Measurements from ENCODE around the gene NAGPA. TPM values are rescaled to one million over a fixed set of nuclear protein-coding genes. Genes with fewer than 3 reads are reported as not detected.

Gene NAGPA
- total RNA-seq, 2 donors from 2014 or later = 7.1 to 8.4 TPM

DNA sequence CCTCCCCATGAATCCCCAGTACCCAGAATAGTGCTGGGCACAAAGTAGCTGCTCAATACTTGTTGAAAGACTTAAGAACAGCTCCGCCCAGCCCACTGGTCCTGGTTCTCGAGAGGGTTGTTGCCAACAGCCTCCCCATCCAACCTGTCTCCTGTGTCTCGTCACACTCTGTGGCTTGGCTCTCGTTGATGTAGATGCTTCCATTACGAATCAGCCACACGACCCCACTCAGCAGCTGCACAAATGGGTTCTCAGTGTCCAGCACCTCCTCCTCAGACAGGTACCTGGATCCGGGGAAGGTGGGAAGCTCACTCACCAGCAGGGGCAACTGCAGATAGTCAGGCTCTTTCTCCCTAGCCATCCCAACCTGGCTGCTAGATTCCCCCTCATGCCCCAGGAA, 2.1 kb downstream of the NAGPA start:
- Mint-ChIP-seq H3K36me3 (ENCODE audit: insufficient read depth in 2 of 2) (no peaks in the 10 kb centered on the region), H3K27ac (no peak overlapping the region), H3K4me1 (ENCODE audit: low read depth) (peaks cover 24% of the 10 kb centered on the region), H3K9me3 (no peaks in the 10 kb centered on the region), H3K4me3 (no peak overlapping the region), H3K27me3 (ENCODE audit: low read depth) (no peaks in the 10 kb centered on the region)
- ATAC-seq (replicated peaks in 1 of 2) (no peak), DNase-seq (no peak)

DNA sequence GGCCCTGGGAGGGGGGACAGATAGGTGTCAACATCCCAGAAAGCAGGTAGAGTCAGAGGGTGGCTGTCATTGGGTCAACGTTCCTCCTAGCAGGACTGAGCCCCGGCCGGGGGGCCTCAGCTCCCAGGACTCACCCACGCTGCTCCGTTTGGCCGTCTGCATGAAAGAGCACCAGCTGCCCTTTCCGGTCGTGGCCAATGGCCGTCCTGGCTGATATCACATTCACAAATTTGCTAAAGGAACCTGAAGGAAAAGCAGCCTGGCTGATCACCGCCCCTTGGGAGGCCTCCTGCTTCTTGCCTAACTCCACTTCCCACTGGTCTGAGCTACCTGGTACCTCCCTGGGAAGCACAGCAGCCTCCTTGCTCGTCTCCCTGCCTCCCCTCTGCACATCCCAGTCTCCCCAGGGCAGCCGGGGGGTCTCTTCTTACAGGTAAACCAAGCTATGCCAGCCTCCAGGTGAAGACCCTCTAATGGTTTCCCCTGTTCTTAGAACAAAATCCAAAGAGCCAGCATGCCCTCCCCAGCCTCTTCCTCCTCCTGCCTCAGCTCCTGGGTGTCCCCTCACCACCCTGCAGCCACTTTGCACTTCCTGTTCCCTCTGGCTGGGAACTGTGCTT, 3.4 kb downstream of the NAGPA start:
- DNase-seq = no peak
- H3K9me3 Mint-ChIP-seq = no peaks in the 10 kb centered on the region
- H3K27me3 Mint-ChIP-seq (ENCODE audit: low read depth) = no peaks in the 10 kb centered on the region
- no peak overlapping the region for H3K27ac Mint-ChIP-seq
- no peak for ATAC-seq (replicated peaks in 1 of 2)
- H3K36me3 Mint-ChIP-seq (ENCODE audit: insufficient read depth in 2 of 2) = no peaks in the 10 kb centered on the region
- H3K4me1 Mint-ChIP-seq (ENCODE audit: low read depth) = peaks cover 24% of the 10 kb centered on the region
- no peak overlapping the region for H3K4me3 Mint-ChIP-seq

- H3K27ac Mint-ChIP-seq = no peak overlapping the region
- no peaks in the 10 kb centered on the region for H3K36me3 Mint-ChIP-seq (ENCODE audit: insufficient read depth in 2 of 2)
These were observed 4.7 kb downstream of the NAGPA start for GRCh38 chr16:5028950-5029475.

DNA sequence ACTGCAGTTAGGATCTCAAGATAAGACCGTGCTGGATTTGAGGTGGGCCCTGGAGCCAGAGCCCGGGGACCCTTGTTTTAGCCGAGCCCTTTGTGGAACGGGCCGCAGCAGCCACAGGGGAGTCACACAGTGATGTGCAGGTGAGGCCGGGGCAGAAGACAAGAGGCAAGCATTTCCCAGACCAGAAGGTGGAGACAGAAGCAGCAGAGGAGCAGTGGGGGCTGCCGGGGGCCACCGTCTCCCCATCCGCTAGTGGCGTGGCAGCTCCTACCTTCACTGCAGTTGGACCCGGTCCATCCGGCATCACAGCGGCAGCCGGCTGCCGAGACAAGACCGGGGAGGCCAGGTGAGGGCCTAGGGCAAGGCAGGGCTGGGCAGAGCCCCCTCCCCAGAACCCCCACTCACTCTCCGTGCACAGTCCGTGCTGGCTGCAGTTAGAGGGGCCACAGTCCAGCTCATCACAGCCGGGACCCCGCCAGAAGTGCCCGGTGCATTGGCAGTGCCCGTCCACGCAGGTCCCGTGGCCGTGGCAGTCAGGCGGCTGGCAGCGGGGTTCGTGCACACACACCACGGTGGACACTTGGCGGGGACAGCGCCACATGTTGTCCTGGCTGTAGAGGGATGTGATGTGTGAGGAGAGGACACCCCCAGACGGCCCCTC, 6.0 kb downstream of the NAGPA start:
- Mint-ChIP-seq H3K36me3 (ENCODE audit: insufficient read depth in 2 of 2) (no peaks in the 10 kb centered on the region), H3K27ac (no peak overlapping the region), H3K9me3 (no peaks in the 10 kb centered on the region), H3K27me3 (ENCODE audit: low read depth) (no peaks in the 10 kb centered on the region), H3K4me1 (ENCODE audit: low read depth) (peaks cover 12% of the 10 kb centered on the region), H3K4me3 (no peak overlapping the region)
- no peak for DNase-seq
- no peak for ATAC-seq (replicated peaks in 1 of 2)

More at GRCh38 chr16:5028950-5029475, 4.7 kb downstream of the NAGPA start:
- peaks cover 17% of the 10 kb centered on the region for H3K4me1 Mint-ChIP-seq (ENCODE audit: low read depth)
- H3K27me3 Mint-ChIP-seq (ENCODE audit: low read depth) = no peaks in the 10 kb centered on the region
- no peaks in the 10 kb centered on the region for H3K9me3 Mint-ChIP-seq
- ATAC-seq (replicated peaks in 1 of 2) (no peak), DNase-seq (no peak)
- H3K4me3 Mint-ChIP-seq = no peak overlapping the region

GRCh38 chr16:5027086-5027485, 6.6 kb downstream of the NAGPA start:
- Mint-ChIP-seq H3K9me3 (no peaks in the 10 kb centered on the region), H3K4me3 (no peak overlapping the region), H3K27me3 (ENCODE audit: low read depth) (no peaks in the 10 kb centered on the region), H3K36me3 (ENCODE audit: insufficient read depth in 2 of 2) (no peaks in the 10 kb centered on the region), H3K27ac (no peak overlapping the region), H3K4me1 (ENCODE audit: low read depth) (peaks cover 6% of the 10 kb centered on the region)
- DNase-seq = no peak
- no peak for ATAC-seq (replicated peaks in 1 of 2)

DNA sequence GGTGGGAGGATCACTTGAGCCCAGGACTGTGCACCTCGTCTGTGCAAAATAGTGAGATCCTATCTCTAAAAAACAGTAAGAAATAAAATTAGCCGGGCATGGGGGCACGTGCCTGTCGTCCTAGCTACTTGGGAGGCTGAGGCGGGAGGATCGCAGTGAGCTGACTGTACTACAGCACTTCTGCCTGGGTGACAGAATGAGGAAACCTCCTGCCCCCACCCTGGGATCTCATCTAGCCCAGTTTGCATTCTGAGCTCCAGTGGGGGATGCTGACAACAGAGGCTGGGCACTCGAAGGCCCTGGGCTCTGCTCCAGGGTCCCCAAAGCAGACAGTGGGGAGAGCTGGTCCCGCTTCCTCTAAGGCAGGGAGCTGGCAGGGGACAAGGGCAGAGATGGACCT, 7.1 kb downstream of the NAGPA start:
- H3K27me3 Mint-ChIP-seq (ENCODE audit: low read depth) = no peaks in the 10 kb centered on the region
- H3K4me1 Mint-ChIP-seq (ENCODE audit: low read depth) = peaks cover 2% of the 10 kb centered on the region
- no peak overlapping the region for H3K27ac Mint-ChIP-seq
- DNase-seq (no peak), ATAC-seq (replicated peaks in 1 of 2) (no peak)
- H3K4me3 Mint-ChIP-seq = no peak overlapping the region
- H3K9me3 Mint-ChIP-seq = no peaks in the 10 kb centered on the region
- no peaks in the 10 kb centered on the region for H3K36me3 Mint-ChIP-seq (ENCODE audit: insufficient read depth in 2 of 2)

DNA sequence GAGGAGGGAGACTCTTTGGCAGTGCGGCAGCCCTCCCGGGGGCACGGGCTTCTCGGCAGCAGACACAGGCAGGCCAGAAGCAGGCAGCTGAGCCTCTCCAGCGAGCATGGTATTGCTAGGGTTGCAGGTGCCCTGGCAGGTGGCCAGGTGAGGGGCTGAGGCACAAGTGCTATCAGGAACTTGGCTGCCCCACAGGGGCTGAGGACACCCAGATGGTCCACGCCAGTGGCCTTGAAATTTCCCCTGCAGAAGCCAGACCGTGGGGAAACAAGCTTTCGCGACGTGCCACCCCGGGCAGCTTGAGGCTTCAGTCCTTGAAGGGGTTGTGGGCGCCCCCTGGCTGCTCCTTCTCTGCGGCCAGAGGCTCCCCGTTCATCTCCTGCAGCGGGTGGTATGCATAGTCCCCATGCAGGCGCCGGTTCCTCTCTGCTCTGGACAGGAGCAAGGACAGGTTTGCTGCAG, 8.5 kb downstream of the NAGPA start:
- Mint-ChIP-seq H3K27me3 (ENCODE audit: low read depth) (no peaks in the 10 kb centered on the region), H3K9me3 (no peaks in the 10 kb centered on the region), H3K4me1 (ENCODE audit: low read depth) (no peaks in the 10 kb centered on the region), H3K36me3 (ENCODE audit: insufficient read depth in 2 of 2) (no peaks in the 10 kb centered on the region), H3K27ac (no peak overlapping the region), H3K4me3 (no peak overlapping the region)
- no peak for ATAC-seq (replicated peaks in 1 of 2)
- DNase-seq = no peak

- no peaks in the 10 kb centered on the region for H3K9me3 Mint-ChIP-seq
- DNase-seq (no peak), ATAC-seq (replicated peaks in 1 of 2) (no peak)
These were observed 9.1 kb downstream of the NAGPA start for GRCh38 chr16:5024632-5025031.

DNA sequence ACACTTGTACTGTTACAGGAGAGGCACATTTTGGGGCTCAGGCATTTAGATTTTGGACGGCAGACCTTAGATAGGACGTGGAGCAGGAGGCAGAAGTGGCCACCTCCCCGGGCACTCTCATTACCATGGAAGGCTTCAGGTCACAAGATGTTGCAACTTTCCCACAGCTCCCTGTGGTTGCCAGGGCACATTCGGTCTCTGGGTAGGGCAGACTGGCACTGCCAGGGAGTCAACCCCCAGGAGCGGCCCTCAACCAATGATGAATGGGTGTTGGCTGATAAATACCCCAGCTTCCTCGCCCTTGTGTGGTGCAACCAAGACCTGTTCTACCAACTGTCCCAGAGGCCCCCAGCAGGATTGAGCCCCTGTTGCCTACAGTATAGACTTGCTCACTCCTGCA, 11.2 kb downstream of the NAGPA start:
- DNase-seq = no peak
- H3K27ac Mint-ChIP-seq = no peak overlapping the region
- H3K36me3 Mint-ChIP-seq (ENCODE audit: insufficient read depth in 2 of 2) = no peaks in the 10 kb centered on the region
- no peak overlapping the region for H3K4me3 Mint-ChIP-seq
- H3K9me3 Mint-ChIP-seq = no peaks in the 10 kb centered on the region
- H3K27me3 Mint-ChIP-seq (ENCODE audit: low read depth) = no peaks in the 10 kb centered on the region
- no peaks in the 10 kb centered on the region for H3K4me1 Mint-ChIP-seq (ENCODE audit: low read depth)
- no peak for ATAC-seq (replicated peaks in 1 of 2)

More at GRCh38 chr16:5024632-5025031, 9.1 kb downstream of the NAGPA start:
- H3K4me1 Mint-ChIP-seq (ENCODE audit: low read depth) = no peaks in the 10 kb centered on the region
- no peaks in the 10 kb centered on the region for H3K27me3 Mint-ChIP-seq (ENCODE audit: low read depth)
- H3K36me3 Mint-ChIP-seq (ENCODE audit: insufficient read depth in 2 of 2) = no peaks in the 10 kb centered on the region
- H3K4me3 Mint-ChIP-seq = no peak overlapping the region
- no peak overlapping the region for H3K27ac Mint-ChIP-seq

DNA sequence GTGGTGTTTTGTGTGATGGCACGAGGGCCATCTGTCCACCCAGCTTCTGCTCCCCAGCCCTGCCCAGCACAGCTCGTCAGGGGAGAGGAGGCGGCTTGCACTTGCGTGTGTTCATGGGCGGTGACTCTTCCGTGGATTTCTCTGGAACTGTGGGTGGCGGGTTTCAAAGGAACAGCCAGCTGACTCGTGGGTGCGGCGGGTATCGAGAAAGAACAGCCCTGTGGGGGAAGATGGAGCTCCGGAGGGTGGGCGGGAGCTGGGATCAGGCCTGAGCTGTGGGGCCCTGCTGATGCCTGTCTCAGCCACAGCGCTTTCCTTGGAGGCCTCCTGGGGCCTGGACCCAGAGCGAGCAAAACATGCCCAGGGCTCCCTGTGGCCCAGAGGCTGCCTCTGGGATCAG, 13.2 kb downstream of the NAGPA start:
- no peak for DNase-seq
- Mint-ChIP-seq H3K4me1 (ENCODE audit: low read depth) (no peaks in the 10 kb centered on the region), H3K4me3 (no peak overlapping the region), H3K27me3 (ENCODE audit: low read depth) (no peaks in the 10 kb centered on the region), H3K9me3 (no peaks in the 10 kb centered on the region), H3K36me3 (ENCODE audit: insufficient read depth in 2 of 2) (no peaks in the 10 kb centered on the region), H3K27ac (no peak overlapping the region)
- no peak for ATAC-seq (replicated peaks in 1 of 2)

- no peak for DNase-seq
- no peaks in the 10 kb centered on the region for H3K9me3 Mint-ChIP-seq
- H3K4me1 Mint-ChIP-seq (ENCODE audit: low read depth) = no peaks in the 10 kb centered on the region
- H3K36me3 Mint-ChIP-seq (ENCODE audit: insufficient read depth in 2 of 2) = no peaks in the 10 kb centered on the region
- ATAC-seq (replicated peaks in 1 of 2) = no peak
- no peaks in the 10 kb centered on the region for H3K27me3 Mint-ChIP-seq (ENCODE audit: low read depth)
- no peak overlapping the region for H3K27ac Mint-ChIP-seq
- H3K4me3 Mint-ChIP-seq = no peak overlapping the region
These were observed 14.0 kb downstream of the NAGPA start for GRCh38 chr16:5019775-5020174.

DNA sequence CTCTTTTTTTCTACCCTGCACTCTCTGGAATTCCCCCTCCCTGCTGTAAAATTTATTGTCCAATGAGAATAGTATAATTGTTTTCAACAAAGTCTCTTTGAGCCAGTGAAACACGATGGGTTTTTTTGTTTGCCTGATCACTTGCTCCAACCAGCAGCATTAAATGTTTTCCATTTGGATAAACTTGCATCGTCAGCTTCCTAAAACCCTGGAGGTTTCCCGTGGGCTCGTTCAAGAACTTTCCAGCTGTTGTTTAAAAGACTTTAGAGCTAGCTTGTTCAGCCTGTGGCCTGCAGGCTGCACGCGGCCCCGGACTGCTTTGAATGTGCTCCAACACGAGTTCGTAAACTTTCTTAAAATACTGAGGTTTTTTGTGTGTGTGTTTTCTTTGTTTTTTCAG, 14.9 kb downstream of the NAGPA start:
- ATAC-seq (replicated peaks in 1 of 2) = no peak
- Mint-ChIP-seq H3K36me3 (ENCODE audit: insufficient read depth in 2 of 2) (no peaks in the 10 kb centered on the region), H3K9me3 (no peaks in the 10 kb centered on the region), H3K27ac (no peak overlapping the region), H3K27me3 (ENCODE audit: low read depth) (no peaks in the 10 kb centered on the region), H3K4me1 (ENCODE audit: low read depth) (no peaks in the 10 kb centered on the region), H3K4me3 (no peak overlapping the region)
- DNase-seq = no peak

DNA sequence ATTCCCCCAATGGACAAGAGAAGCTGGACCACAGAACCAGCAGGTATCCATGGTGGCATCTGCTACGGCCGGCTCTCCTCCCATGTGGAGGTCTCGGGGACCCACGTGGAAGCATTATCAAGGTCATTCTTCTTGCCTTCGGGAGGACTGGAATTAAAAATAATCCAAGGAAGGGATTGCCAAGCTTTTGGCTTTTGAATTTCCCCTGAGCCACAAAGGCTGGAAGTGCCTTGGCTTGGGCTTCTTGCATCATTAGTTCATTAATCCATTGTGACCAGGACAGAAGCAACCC, 16.1 kb downstream of the NAGPA start:
- H3K4me3 Mint-ChIP-seq = no peak overlapping the region
- no peak for DNase-seq
- ATAC-seq (replicated peaks in 1 of 2) = no peak
- H3K9me3 Mint-ChIP-seq = no peaks in the 10 kb centered on the region
- H3K27me3 Mint-ChIP-seq (ENCODE audit: low read depth) = no peaks in the 10 kb centered on the region
- no peaks in the 10 kb centered on the region for H3K4me1 Mint-ChIP-seq (ENCODE audit: low read depth)
- H3K36me3 Mint-ChIP-seq (ENCODE audit: insufficient read depth in 2 of 2) = no peaks in the 10 kb centered on the region
- H3K27ac Mint-ChIP-seq = no peak overlapping the region
